Measurements from ENCODE around the gene SCLT1. TPM values are rescaled to one million over a fixed set of nuclear protein-coding genes. Genes with fewer than 3 reads are reported as not detected.

Gene SCLT1
- total and polyA plus RNA-seq, 2 of the 4 experiments (the other 2 are of a cell fraction): 4.9 to 7.7 TPM

DNA sequence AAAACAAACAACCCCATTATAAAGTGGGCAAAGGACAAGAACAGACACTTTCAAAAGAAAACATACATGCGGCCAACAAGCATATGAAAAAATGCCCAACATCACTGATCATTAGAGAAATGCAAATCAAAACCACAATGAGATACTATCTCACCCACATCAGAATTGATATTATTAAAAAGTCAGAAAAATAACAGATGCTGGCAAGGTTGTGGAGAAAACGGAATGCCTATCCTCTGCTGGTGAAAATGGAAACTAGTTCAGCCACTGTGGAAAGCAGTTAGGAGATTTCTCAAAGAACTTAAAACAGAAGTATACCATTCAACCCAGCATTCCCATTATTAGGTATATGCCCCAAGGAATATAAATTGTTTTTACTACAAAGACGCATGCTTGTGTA is 171.4 kb downstream of the SCLT1 start:
- H2BK120ac ChIP-seq (ENCODE audit: low read depth, low read length): no peak overlapping the region
- H2BK15ac ChIP-seq (ENCODE audit: low read depth, low read length): no peak overlapping the region
- H4K20me1 ChIP-seq (ENCODE audit: insufficient read depth, low read length): no peaks in the 10 kb centered on the region
- no peak overlapping the region for H3K9ac ChIP-seq (ENCODE audit: low read depth, low read length)
- no peak overlapping the region for H3K14ac ChIP-seq (replicated peaks; ENCODE audit: low read depth, low read length)
- H3K4me2 ChIP-seq (ENCODE audit: low read depth, low read length): no peak overlapping the region
- WGBS, 2 experiments (ENCODE audit: extremely low coverage in 2 of 2, insufficient read length in 1 of 2): no CpG with 5 or more reads among the region's 3 CpGs
- H4K8ac ChIP-seq (ENCODE audit: low read depth in 2 of 2, low read length in 2 of 2): no peak overlapping the region
- no peaks in the 10 kb centered on the region for H3K9me1 ChIP-seq (ENCODE audit: insufficient read depth, low read length)
- H3K9me3 ChIP-seq (ENCODE audit: control insufficient read depth, insufficient read depth, low read length): no peaks in the 10 kb centered on the region
- no peak overlapping the region for H2AFZ ChIP-seq (replicated peaks; ENCODE audit: low read length, poor library complexity)
- H2BK20ac ChIP-seq (ENCODE audit: low read depth, low read length): no peak overlapping the region
- H3K27ac ChIP-seq (ENCODE audit: insufficient read depth, low read length): no peak overlapping the region
- dilution Hi-C loops (cut with HindIII; ENCODE audit: low sequenced_read_pairs, unreplicated experiment) (no loop called here), intact Hi-C loops (cut with micrococcal nuclease) (loop anchor here (2.0 kb wide), 1 partner anchor 15 kb away; no protein-coding TSS in a partner anchor), in situ Hi-C loops (cut with MboI; ENCODE audit: low sequenced_read_pairs) (no loop called here)
- TF ChIP-seq, protein P1, sequence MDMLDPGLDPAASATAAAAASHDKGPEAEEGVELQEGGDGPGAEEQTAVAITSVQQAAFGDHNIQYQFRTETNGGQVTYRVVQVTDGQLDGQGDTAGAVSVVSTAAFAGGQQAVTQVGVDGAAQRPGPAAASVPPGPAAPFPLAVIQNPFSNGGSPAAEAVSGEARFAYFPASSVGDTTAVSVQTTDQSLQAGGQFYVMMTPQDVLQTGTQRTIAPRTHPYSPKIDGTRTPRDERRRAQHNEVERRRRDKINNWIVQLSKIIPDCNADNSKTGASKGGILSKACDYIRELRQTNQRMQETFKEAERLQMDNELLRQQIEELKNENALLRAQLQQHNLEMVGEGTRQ (IDR thresholded peaks at IDR 0.05; ENCODE audit: low read depth, low read length): no peak
- TF ChIP-seq MAFK (IDR thresholded peaks at IDR 0.05; ENCODE audit: low read depth, low read length) (no peak), MXI1 (IDR thresholded peaks at IDR 0.05; ENCODE audit: borderline replicate concordance, low read depth, low read length) (no peak), SMC3 (IDR thresholded peaks at IDR 0.05; ENCODE audit: low read depth, low read length) (no peak), BHLHE40 (IDR thresholded peaks at IDR 0.05; ENCODE audit: low read depth, low read length) (no peak), RCOR1 (IDR thresholded peaks at IDR 0.05; ENCODE audit: insufficient replicate concordance, low read length) (no peak), CEBPB (IDR thresholded peaks at IDR 0.05; ENCODE audit: low read depth, low read length) (no peak), CHD1 (IDR thresholded peaks at IDR 0.05; ENCODE audit: low read depth, low read length) (no peak), MAZ (IDR thresholded peaks at IDR 0.05; ENCODE audit: borderline replicate concordance, low read depth, low read length) (no peak), RFX5 (IDR thresholded peaks at IDR 0.05; ENCODE audit: low read depth, low read length) (no peak), NFE2L2 (IDR thresholded peaks at IDR 0.05; ENCODE audit: low read depth, low read length) (no peak), RAD21 (IDR thresholded peaks at IDR 0.05; ENCODE audit: low read length) (no peak)
- TF ChIP-seq, protein P2, sequence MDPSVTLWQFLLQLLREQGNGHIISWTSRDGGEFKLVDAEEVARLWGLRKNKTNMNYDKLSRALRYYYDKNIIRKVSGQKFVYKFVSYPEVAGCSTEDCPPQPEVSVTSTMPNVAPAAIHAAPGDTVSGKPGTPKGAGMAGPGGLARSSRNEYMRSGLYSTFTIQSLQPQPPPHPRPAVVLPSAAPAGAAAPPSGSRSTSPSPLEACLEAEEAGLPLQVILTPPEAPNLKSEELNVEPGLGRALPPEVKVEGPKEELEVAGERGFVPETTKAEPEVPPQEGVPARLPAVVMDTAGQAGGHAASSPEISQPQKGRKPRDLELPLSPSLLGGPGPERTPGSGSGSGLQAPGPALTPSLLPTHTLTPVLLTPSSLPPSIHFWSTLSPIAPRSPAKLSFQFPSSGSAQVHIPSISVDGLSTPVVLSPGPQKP (IDR thresholded peaks at IDR 0.05; ENCODE audit: borderline replicate concordance, low read depth, low read length): no peak
- H2AK5ac ChIP-seq (ENCODE audit: low read depth, low read length): no peak overlapping the region
- no peak overlapping the region for H4K91ac ChIP-seq (ENCODE audit: insufficient read depth, low read depth, low read length)
- H3K4me3 ChIP-seq (ENCODE audit: insufficient read depth, low read depth, low read length): no peak overlapping the region
- H3K79me1 ChIP-seq (ENCODE audit: low read depth in 1 of 2, low read length in 2 of 2): peaks cover 0 to 4% of the 10 kb centered on the region in 2 experiments; a peak in 1 of 4 replicates
- ChIA-PET POLR2A (ENCODE audit: unreplicated experiment) (no interaction called here), CTCF (no interaction called here)
- no peak overlapping the region for H3K18ac ChIP-seq (ENCODE audit: low read depth, low read length)
- no peak overlapping the region for H3K23ac ChIP-seq (ENCODE audit: low read depth, low read length)
- no peak overlapping the region for H2AK9ac ChIP-seq (replicated peaks; ENCODE audit: low read depth, low read length, poor library complexity)
- ATAC-seq (ENCODE audit: low read depth) (no peak), DNase-seq (no peak)
- no peak overlapping the region for H4K5ac ChIP-seq (ENCODE audit: low read depth, low read length)
- no TSS peak for BruUV-seq (replicated peaks)
- no peak overlapping the region for H2BK5ac ChIP-seq (ENCODE audit: low read depth, low read length, poor library complexity, severe bottlenecking)
- H3K27me3 ChIP-seq (ENCODE audit: control insufficient read depth, insufficient read depth, low read length): no peaks in the 10 kb centered on the region
- no peaks in the 10 kb centered on the region for H3K4me1 ChIP-seq (ENCODE audit: control insufficient read depth, insufficient read depth, low read length)
- no peak overlapping the region for H3K56ac ChIP-seq (ENCODE audit: extremely low read depth, insufficient read depth, low read length)
- H3K4ac ChIP-seq (ENCODE audit: low read depth, low read length): no peak overlapping the region
- H3K36me3 ChIP-seq (ENCODE audit: control insufficient read depth, insufficient read depth, low read length): no peaks in the 10 kb centered on the region
